ENCODE measurements around the gene RBMS1. TPM values are rescaled to one million over a fixed set of nuclear protein-coding genes. Genes with fewer than 3 reads are reported as not detected.

The RBMS1 gene
- total RNA-seq, 1 donor from 2014 or later, result 53.0 TPM

DNA sequence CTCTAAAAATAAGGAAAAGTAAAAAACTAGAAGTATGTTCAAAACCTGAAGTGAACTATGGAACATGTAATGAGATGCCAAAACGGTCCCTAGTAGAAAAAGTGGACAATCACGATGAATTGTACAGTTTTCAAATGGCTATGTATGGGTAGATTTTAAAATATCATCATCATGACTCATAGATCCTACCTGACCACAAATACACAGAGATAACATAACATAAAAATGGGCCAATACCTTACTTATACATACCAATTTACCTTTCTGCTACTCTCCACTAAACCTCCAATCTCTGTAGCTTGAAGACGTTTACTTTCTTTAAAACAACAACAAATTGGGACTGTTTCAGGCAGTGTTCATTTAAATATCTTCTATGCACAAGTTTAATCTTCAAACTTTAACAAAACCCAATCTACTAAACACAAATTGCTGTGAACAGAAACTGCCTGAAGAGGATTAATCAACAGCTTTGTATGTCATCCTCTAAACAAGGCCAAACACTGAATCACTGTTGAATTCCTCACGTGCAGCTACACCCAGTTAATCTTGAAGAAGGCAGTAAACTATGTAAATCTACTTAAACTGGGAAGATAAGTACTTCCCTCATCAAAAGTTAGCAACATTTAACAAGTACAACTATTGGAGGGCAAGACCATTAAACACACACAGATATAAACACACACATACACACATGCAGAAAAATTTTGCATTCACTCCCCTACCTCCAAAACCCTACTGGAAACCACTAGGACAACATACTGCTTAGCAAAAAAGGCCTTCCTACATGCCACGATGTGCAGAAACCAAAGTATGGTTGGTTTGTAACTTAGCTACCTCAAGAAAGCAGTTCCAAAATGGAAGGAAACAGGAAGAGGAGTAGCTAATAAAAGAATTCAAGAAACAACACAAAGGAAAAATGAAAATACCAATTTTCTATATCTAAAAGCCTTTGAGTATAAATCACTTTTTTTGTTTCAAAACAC, 90.3 kb downstream of the RBMS1 start:
- ATAC-seq (ENCODE audit: poor library complexity) (no peak), DNase-seq (no peak)
- intact Hi-C loops (cut with DNase I), result loop anchor here (10.0 kb wide), 1 partner anchor 78 kb away; no protein-coding TSS in a partner anchor

DNA sequence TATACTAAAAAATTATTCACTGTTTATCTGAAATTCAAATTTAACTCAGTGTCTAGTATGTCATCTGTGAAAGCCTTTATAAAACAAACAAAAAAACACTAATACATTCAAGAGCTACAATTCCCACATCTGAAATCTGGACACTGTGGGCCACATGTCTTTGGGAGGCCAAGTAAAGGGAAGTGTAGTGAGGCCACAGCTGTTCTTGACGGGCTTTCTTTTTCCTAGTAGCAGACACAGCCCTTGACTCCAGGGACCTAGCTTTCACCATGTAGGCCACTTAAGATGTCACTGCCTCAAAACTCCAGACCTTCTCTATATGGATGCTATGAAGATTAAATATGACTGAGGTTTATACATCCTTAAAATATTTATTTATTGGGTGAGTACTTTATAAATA, 91.1 kb downstream of the RBMS1 start:
- intact Hi-C loops (cut with DNase I), result loop anchor here (10.0 kb wide), 1 partner anchor 78 kb away; no protein-coding TSS in a partner anchor
- DNase-seq (no peak), ATAC-seq (ENCODE audit: poor library complexity) (peak; percentile 26)

DNA sequence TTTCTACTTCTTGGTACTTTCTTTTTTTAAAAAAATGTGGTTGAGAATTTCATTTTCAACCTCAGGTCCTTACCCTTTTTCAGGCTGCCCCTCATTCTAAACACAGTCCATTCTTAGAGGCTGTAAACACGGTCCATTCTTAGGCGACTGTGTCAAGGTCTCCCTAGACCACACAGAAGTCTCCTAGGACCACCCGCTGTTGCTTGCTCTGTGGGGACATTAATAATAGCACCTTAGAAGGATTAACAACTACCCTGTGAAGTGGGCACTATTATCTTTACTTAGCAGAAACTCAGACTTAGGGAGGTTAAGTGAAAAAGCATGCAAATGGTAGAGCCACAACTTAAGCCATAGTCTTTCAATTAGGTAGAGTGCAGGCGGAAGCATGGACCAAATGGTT, 91.7 kb downstream of the RBMS1 start:
- DNase-seq, result no peak
- intact Hi-C loops (cut with DNase I), result loop anchor here (10.0 kb wide), 1 partner anchor 77 kb away; no protein-coding TSS in a partner anchor
- no peak for ATAC-seq (ENCODE audit: poor library complexity)

DNA sequence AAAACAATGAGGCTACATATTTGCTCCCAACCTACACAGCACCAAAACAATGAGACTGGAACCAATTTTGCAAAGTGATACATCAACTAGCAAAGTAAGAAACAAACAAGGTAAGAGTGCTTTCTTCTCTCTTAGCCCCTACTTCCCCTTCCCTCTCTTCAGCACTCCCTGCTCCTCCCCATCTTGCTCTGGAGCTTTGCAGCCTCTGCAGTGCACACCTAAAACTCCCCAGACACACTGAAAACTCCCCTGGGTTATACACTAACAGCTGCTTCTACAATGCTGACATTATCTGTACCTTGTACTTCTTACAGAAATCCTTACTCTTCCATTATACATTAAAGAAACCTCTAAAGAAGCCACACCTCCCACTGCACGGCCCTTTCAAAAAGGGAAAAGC, 93.7 kb downstream of the RBMS1 start:
- ATAC-seq (ENCODE audit: poor library complexity) (no peak), DNase-seq (no peak)
- intact Hi-C loops (cut with DNase I), result loop anchor here (10.0 kb wide), 1 partner anchor 75 kb away; no protein-coding TSS in a partner anchor

DNA sequence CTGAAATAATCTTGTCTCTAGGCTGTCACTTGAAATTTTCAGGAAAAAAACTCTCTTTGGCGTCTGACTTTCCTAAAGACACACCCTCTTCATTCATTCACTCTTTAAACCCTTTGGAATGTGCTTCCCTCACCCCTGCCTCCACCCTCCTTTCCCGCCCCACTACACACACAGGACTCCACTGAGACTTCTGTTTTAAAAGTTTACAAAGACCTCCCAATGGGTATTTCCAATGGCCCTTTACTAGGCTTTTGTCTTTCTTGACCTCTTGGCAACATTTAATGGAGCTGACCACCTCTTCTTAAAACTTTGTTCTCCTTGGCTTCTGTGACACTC, 96.1 kb downstream of the RBMS1 start:
- DNase-seq (no peak), ATAC-seq (ENCODE audit: poor library complexity) (no peak)
- intact Hi-C loops (cut with DNase I), result no loop called here

DNA sequence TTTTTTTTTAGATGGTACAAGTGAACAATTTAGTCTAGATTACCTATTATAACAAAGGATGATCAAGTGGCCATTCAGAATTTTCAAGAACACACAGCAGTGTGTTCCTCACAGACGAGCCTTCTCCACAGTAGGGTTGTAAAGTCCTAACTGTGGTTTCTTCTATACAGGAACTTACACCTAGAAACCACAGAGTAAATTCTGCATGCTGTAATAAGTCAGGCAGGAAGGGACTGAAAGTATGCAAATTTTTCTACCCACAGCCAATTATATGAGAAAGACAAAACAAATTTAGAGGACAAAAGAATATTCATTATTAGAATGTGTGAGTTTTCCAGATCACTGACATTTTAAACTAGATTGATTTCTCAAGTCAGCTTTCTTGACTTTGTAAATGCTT, 99.5 kb downstream of the RBMS1 start:
- no peak for DNase-seq
- intact Hi-C loops (cut with DNase I), result no loop called here
- no peak for ATAC-seq (ENCODE audit: poor library complexity)

DNA sequence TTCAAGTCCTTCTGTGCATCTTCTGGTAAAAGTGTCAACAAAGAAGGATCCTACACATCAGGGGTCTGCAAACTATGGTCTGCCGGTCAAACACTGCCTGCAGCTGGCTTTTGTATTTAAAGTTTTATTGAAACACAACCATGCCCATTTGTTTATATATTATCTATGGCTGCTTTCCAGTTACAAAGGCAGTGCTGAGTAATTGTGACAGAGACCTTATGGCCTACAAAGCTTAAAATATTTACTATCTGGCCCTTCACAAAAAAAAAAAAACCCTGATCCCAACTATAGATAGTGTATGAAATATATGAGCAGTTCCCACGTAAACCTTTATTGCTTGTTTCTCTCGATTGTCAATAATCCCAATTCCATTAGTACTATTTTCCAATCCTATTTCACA, 101.4 kb downstream of the RBMS1 start:
- ATAC-seq (ENCODE audit: poor library complexity), result no peak

DNA sequence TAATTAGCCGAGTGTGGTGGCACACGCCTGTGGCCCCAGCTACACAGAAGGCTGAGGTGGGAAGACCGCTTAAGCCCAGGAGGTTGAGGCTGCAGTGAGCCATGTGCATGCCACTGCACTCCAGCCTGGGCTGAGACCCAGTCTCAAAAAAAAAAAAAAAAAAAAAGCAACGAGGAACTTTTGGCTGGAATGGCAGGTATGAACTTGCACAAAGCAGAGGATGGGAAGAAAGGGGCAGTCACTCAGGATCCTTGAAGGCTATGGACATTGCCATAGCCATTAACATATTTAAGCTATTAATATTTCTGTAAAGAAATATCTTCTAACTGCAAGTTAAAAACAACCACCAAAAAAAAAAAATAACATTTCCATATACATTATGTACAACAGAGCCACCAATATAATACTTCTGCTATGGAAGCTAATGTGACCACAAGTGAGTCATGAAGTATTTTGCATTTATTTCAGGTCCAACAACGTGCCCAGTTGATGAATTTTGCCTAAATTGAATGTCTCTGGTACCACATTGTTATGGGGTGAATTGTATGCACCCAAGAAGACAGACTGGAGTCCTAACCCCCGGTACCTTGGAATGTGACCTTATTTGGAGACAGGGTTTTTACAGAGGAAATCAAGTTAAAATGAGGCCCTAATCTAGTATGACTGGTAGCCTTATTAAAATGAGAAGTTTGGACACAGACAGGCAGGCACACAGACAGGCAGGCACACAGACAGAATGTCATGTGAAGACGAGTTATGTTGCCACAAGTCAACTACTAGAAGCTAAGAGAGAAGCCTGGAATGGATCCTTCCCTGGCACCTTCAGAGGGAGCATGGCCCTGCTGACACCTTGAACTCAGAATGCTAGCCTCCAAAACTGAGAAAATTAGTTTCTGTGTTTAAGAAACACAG, 102.8 kb downstream of the RBMS1 start:
- intact Hi-C loops (cut with DNase I), result no loop called here
- ATAC-seq (ENCODE audit: poor library complexity) (no peak), DNase-seq (no peak)

More for the DNA sequence above, 101.4 kb downstream of the RBMS1 start:
- no peak for DNase-seq
- intact Hi-C loops (cut with DNase I), result no loop called here

DNA sequence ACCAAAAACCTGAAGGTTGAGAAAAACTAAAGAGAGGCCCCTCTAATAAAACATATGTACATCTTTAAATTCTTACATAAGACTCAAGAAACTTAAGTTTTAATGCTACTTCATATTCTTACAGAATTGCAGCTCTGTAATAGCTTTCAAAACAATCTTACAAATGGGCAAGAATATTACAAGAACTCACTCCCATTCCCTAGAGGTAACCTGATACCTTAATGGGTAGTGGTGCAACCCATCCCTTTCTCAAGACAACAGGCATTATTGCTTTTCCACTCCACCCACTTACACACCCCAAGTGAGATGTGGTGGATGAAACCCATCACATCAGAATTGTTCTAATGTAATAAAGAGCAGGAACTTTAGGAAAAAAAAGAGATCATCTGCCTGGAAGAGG, 103.7 kb downstream of the RBMS1 start:
- intact Hi-C loops (cut with DNase I), result no loop called here

DNA sequence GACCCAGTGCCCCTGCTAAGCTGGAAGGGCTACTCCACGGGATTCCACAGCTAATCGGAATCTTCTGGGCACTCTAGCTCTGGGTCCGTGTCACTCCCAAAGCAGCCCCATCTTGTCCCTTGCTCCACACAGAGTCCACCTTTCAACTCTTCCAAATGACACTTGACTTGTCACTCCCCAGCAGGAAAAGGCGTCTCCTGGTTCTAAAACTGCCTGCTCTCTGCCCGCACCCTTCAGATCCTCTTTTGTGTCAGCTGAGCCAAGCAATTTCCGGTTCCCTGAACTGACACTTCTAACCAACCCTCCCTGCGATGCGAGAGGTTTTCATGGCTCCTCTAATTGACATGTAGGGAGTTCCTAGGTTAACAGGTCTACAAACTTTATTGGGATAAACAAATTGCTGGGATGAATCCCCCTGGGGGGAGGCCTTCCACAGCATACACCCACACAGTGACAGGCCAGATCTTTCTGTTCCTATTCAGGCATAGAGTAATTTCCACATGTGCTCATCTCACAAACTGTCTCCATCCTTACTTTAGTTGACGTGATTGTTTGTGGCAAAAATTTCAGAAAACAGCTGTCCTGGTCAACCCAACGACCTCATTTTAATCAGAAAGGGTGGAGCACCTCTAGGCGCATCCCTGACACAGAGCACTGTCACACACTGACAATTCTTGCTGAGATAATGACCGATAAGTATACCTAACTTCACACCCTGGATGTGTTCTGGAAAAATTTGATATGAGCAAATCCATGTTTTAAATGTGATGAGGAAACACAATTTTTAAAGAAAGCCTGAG, 104.9 kb downstream of the RBMS1 start:
- intact Hi-C loops (cut with DNase I), result no loop called here
- ATAC-seq (ENCODE audit: poor library complexity) (peak; percentile 51), DNase-seq (peak; percentile 55)

More for the DNA sequence above, 103.7 kb downstream of the RBMS1 start:
- DNase-seq, result no peak
- no peak for ATAC-seq (ENCODE audit: poor library complexity)

DNA sequence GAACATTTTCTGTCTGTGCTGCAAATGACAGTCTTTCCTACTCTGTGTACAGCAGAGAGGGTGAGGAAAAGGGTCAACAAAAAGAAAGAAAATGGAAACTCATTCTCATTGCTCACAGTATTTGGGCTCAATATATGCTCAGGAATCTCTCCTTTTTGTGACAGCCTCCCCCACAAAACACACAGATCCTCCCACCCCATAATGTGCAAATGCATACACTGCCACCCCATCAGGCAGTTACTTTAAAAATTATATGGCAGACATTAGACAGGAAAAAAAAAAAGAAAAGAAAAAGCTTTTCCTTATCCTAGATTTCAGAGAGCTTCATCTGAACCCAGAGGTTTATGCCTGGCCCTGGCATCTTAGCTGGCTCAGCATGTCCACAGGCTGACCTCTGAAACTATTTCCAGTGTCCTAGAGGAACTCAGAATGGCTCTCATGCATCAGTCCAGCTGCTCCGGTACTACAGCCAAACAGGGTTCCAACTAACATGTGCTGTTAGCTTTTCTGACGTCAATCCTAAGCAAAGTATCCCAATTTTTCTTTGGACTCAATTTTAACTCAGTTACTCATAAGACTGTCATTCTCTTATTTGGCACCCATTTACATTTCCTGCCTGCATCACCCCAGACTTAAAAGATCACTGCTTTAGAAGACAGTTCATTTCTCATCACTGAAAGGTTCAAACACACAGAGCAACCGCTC, 105.9 kb downstream of the RBMS1 start:
- peak; percentile 78 for DNase-seq
- ATAC-seq (ENCODE audit: poor library complexity), result peak; percentile 94
- intact Hi-C loops (cut with DNase I), result no loop called here

DNA sequence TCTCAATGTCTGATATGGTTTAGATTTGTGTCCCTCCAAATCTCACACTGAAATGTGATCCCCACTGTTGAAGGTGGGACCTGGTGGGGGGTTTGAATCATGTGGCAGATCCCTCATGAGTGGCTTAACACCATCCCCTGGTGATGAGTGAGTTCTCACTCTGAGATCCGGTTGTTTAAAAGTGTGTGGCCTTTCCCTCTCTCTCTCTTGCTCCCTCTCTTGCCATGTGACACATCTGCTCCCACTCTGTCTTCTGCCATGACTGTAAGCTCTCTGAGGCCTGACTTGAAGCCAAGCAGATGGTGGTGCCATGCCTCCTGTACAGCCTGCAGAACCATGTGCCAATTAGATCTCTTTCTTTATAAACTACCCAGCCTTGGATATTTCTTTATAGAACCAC, 108.8 kb downstream of the RBMS1 start:
- ATAC-seq (ENCODE audit: poor library complexity) (no peak), DNase-seq (no peak)
- intact Hi-C loops (cut with DNase I), result no loop called here

DNA sequence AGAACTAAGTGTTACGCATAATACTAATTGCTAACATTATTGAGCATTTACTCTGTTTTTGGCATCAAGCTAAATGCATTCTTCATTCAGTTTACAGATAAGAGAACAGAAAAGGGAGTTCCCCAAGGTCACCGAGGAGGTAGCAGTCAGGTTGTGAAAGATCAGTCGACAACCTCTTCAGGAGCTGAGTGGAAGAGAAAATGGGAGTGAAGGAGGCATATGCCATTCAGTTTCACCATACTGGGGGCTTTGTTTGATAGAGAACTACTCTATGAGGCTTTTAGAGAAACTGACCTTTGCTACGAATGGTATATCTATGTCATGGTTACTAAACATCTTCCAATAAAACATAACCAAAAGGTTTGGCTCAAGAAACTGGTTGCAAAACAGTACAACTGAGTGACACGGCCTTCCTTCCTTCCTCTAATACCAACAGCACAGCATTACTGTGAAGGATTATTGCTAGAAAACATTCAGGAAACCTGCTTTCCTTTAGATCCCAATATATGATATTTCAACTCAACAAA, 112.1 kb downstream of the RBMS1 start:
- intact Hi-C loops (cut with DNase I), result no loop called here
- ATAC-seq (ENCODE audit: poor library complexity), result peak; percentile 54

DNA sequence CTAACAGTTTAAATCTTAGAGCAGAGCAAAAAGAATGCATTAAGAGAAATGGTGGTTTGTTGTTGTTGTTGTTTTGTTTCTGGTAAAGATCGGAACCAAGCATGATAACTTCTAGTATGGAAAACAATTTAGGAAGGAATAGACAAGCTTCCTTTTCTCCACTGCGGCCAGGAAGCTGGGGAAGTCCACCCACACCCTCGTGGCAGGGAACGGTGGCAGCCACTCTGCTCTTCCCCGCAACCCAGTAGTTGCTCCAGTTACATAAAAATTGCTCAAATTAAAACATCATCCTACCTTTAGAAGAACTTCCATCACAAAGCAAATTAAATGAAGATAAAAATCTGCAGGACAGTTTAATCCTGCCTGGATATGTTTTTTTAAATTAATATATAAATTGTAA, 113.0 kb downstream of the RBMS1 start:
- intact Hi-C loops (cut with DNase I), result no loop called here
- no peak for ATAC-seq (ENCODE audit: poor library complexity)

More for the DNA sequence above, 112.1 kb downstream of the RBMS1 start:
- DNase-seq, result no peak

DNA sequence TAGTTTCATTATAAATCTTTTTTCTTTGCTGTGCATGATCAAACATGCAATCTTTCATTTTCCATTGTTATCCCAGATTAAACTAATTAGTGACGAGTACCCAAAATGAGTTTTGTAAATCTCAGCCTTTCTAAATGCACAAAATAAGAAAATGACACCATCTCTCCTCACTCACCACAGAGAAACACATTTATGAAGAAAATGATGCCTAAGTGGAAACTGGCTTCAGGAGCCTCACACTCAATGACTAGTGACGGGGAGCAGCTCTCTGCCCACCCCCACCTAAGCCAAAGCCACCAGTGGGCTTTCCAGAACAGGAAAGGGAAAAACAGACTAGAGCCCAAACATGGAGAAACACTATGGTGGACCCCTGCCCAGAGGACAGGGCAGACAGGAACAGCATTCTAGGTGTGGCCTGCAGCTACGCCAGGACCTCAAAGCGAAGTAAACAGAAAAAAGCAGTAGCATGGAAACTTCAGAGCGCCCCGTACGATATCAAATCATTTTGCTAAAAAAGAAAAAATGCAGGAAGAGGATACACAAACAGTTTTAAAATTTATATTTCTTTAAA, 113.5 kb downstream of the RBMS1 start:
- DNase-seq (no peak), ATAC-seq (ENCODE audit: poor library complexity) (no peak)
- intact Hi-C loops (cut with DNase I), result no loop called here

More for the DNA sequence above, 113.0 kb downstream of the RBMS1 start:
- peak; percentile 46 for DNase-seq

DNA sequence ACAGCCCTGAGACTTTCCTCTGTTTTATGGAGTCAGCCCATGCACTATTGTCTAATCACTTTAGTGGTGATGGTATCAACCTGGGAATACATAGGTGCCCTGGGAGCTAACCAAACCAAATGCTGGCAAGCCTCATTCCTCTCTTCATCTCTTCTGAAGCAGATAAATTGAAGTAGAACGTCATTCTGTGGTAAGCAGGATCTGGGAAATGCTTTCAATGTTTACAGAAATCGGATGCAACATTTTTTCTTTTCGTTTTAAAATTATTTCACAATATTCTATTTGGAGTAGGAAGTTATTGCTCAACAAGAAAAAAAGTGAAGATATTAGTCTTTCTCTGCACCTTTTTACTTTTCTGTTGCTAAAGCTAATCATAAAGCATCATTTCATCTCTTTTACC, 114.2 kb downstream of the RBMS1 start:
- DNase-seq, result no peak
- ATAC-seq (ENCODE audit: poor library complexity), result peak; percentile 32

DNA sequence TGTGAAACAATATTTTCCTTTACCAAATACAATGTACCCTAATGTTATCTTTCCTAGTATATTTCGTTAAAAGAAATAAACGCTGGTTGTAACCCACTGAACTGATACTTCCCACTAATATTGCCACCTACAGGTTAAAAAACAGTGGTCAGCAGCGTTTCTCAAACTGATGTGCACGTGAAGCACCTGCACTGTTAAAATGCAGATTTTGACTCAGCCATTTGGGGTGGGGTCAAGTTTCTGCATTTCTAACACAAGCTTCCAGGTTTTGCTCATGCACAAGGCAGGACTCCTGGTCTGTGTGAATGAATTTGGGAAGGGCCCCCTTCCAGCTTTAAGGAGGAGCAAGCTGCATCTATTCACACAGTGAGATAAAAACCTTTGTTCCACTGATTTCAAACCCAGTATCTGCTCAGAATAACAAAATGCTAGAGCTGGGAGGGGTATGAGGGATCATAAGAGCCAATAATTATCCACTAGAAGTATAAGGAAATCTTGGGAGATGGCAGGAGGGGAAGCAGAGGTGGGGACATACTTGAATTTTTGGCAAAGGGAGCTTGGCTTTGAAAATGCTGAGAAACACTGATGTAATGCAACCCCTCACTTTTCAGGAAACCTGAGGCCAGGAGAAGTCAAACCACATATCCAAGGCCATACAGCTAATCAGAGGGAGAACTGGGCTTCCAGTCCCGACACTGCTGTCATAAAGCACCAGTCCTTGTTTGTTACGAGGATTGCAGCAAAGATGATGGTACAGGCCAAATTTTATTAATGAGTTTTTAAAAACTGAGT, 116.2 kb downstream of the RBMS1 start:
- intact Hi-C loops (cut with DNase I), result no loop called here
- DNase-seq (no peak), ATAC-seq (ENCODE audit: poor library complexity) (no peak)

More for the DNA sequence above, 114.2 kb downstream of the RBMS1 start:
- intact Hi-C loops (cut with DNase I), result no loop called here

Data from Right ventricle myocardium superior (tissue), 1 donor.